GOT3 (cell line): ENCODE results near the gene ZSCAN25.
"Not testable (repeated sequence)": the region's sequence is repeated elsewhere in the genome, so short reads cannot be mapped to it uniquely, and the experiment has no call there.

Experiments
- DNase-seq: peaks from one replicate; lab custom pipeline; 2025; ENCODE audit warnings: mixed read lengths; lab: John Stamatoyannopoulos, UW

Gene ZSCAN25

DNA sequence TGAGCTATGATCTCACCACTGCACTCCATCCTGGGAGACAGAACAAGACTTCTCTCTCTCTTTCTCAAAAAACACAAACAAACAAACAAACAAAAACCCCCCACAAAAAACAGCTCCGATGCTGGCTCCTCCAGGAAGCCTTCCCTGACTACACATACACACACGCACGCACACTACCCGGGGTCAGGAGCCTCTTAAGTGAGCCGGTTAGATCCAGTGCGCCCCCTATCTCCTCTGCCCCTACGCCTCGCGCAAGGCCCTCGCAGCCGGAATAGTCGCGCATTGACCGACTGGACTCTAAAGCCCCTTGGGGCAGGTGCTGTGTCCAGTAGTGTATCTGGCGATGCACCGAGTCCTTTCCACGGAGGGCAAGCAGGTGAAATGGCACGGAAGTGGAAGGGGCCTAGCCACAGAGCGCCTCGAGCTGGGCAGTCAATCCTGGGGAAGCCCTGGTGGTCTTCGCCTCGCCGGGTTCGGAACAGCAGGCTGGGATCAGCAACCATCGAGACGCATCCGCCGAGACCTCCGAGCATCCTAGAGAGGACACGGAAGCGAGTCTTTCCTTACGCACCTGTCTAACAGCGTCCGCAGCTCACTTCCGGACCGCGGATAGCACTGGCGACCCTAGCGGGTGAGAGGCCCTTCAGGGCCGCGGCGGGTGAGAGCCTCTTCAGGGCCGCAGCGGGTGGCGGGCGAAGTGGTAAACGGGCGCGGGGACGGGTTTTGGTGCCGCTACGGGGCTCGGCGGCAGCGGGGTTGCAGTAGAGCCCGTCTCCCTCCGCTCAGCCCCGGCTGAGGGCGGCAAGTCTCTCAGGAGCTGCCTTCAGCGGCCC, at the start of gene ZSCAN25:
Gene ZSCAN25 (plus strand): TSS at position 588 of the 833 bp plus-strand sequence. CDS start 2,661 bp downstream, outside the sequence.
- peak; percentile 57 for DNase-seq

DNA sequence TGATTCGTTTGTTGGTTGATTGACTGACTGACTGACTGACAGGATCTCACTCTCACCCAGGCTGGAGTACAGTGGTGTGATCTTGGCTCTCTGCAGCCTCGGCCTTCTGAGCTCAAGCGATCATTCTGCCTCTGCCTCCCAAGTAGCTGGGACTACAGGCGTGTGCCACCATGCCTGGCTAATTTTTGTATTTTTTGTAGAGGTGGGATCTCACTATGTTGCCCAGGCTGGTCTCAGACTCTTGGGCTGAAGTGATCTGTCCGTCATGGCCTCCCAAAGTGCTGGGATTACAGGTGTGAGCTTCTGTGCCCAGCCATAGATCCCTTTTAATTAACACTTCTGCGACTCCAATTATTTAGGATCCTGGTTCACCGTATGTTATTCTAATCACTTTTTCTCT, 48.0 kb upstream of the ZSCAN25 start:
- DNase-seq: not testable (repeated sequence)

DNA sequence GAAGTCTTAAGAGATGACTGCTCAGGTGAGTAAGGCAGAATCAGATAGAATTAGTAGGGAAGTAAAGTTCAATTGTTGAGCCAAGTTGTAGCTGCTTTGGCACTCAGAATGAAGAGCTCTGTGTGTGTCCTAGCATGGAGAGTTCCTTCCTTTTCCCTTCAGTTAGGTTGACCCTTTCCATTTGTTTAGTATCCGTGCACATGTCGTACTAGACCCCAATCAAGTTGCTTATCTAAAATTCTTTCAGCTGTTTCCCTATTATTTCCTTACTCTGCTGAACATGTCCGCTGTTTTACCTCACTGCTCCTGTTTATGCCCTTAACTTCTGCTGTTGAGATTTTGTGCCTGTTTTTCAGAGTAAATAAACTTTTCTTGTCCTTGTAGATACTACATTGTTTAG, 45.0 kb upstream of the ZSCAN25 start:
- DNase-seq: no peak

DNA sequence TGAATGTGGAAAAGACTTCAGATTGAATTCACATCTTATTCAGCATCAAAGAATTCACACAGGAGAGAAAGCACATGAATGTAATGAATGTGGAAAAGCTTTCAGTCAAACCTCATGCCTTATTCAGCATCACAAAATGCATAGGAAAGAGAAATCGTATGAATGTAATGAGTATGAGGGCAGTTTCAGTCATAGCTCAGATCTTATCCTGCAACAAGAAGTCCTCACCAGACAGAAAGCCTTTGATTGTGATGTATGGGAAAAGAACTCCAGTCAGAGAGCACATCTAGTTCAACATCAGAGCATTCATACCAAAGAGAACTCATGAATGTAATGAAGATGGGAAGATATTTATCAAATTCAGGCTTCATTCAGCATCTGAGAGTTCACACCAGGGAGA, 43.5 kb upstream of the ZSCAN25 start:
- DNase-seq: no peak

DNA sequence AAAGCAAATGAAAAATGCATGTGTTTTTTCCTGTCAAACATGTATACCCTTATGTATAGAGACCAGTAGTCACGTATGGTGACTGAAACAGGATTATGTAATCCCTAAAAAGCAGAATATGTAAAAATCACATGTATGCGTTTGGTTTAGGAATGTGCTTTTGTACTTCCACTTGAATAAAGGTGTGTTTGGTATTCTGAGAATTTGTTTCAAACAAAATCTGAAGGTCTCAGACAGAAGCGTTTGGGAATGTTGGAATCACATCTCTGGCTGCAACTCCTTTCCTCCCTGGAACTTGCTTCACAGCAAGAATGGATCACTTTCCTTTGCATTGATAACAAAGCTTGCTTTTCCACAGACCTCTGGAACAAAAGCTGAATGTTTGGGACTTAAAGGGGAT, 40.5 kb upstream of the ZSCAN25 start:
- no peak for DNase-seq

DNA sequence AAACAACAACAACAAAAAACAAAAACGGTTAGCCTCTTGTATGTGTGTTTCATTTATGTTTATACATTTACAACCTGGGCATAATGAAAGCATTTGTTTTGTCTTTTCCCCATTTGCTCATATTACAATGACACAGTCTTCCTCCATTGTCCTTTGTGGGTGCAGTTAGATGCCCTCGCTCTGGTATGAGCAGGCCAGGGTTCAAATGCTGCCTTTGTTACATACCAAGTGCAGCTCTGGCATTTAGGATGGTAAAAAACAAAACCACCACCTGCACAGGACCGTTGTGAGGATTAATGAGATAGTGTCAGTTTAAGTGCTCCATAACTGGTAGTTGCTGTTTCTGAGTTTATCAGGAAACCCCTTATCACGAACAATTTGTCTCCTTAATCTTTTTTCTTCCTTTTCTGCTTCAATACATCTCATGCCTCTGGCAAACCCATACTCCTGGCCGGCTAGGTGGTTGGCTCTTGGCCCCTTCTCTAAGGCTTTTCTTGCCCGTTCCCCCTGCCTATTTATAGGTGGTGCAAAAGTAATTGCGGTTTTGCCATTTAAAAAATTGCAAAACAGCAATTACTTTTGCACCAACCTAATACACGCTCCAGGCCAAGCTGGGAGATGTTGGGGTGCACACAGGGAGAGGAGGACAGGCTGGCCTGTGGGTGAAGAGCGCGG, 37.3 kb upstream of the ZSCAN25 start:
- no peak for DNase-seq

DNA sequence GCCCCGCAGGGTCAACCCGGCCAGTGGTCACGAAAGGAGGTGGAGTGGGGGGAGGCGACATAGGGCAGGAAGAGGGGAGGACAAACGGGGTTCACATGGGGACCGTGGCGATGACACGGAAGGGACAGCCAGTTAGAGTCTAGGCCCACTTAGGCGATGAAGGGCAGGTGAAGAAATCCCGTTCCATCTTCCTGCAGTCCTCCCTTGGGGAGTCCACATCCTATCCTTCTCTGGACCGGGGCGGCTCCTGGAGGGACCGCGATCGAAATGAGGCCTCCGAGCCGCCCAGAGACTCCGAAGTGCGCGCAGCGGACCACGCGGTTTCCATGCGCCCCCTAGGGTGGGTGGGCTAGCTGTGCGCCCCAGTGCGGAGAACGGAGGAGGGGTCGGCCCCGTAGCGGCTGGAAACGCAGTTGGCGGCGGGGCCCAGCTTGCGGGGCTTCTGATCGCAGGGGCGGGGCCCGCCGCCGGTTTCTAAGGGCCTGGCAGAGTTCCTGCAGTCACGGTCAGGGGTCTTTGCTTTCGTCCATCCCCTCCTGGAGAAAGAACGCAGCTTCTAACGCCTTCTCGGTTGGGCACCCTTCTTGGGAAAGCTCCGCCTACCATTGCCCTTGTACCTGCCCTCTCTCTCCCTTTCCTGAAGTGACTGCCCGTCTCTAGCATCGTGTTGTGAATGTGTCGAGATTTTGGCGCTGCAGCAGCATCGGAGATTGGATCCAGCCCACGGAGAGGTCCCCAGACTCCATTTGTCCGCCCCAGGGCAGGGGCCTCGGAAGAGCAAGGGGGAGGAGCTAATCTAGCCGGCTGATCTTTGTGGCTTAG, 36.6 kb upstream of the ZSCAN25 start:
- DNase-seq: no peak

DNA sequence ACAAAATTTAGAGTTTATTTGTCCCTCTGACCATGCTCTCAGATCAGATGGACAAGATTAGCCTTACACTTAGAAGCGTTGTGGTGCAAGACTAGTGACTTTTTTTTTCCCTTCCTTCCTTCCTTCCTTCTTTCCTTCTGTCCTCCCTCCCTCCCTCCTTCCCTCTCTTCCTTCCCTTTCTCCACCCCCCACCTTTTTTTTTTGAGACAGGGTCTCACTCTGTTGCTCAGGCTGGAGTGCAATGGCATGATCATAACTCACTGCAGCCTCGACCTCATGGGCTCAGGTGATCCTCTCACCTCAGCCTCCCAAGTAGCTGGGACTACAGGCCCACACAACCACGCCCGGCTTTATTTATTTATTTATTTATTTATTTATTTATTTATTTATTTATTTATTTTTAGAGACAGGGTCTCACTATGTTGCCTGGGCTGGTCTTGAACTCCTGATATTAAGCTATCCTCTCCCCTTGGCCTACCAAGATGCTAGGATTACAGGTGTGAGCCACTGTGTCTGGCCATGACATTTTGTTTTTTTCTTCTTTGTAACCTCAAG, 35.9 kb upstream of the ZSCAN25 start:
- not testable (repeated sequence) for DNase-seq

DNA sequence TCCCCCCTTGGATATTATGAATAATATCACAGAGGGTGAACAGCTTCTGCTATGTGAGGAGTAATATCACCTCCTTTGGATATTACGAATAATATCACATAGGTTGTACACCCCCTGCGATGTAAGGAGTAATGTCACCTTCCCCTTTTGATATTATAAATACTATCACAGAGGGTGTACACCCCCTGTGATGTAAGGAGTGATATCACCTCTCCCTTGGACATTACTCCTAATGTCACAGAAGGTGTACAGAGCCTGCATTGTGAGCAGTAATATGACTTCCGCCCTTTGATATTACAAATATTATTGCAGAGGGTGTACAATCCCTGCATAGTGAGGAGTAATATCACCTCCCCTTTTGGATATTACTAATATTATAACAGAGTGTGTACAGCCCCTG, 27.9 kb upstream of the ZSCAN25 start:
- DNase-seq: no peak

DNA sequence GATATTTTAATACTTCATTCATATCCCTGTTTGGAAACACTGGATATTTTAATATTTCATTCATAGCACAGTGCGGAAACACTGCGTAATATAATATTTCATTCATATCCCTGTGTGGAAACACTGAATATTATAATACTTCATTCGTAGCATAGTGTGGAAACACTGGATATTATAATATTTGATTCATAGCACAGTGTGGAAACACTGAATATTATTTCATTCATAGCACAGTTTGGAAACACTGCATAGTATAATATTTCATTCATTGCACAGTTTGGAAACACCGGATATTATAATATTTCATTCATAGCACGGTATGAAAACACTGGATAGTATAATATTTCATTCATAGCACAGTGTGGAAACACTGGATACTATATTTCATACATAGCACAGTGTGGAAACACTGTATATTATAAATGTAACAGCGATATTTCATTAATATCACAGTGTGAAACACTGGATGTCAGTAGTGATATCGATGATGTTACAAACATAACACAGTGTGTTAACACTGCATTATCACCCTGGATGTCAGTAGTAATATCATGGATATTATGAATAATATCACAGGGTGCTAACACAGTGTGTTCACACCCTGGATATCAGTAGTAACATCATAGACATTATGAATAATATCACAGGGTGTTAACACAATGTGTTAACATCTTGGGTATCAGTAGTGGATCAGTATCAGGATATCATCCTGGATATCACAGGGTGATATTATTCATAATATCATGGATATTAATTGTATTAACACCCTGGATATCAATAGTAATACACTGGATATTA, 21.6 kb upstream of the ZSCAN25 start:
- DNase-seq: no peak

DNA sequence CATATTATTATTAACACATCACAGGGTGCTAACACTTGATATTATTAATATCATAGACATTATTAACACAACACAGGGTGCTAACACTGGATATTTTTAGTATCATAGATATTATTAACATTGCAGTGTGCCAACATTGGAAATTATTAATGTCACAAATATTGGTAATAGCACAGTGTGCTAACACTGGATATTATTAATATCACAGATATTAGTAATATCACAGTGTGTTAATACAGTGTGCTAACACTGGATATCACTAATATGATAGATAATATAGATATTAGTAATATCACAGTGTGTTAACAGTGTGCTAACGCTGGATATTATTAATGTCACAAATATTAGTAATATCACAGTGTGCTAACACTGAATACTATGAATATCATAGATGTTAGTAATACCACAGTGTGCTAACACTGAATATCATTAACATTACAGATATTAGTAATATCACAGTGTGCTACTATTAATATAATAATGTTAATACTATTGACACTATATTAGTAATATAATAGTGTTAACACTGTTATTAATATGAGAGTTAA, 20.3 kb upstream of the ZSCAN25 start:
- no peak for DNase-seq

DNA sequence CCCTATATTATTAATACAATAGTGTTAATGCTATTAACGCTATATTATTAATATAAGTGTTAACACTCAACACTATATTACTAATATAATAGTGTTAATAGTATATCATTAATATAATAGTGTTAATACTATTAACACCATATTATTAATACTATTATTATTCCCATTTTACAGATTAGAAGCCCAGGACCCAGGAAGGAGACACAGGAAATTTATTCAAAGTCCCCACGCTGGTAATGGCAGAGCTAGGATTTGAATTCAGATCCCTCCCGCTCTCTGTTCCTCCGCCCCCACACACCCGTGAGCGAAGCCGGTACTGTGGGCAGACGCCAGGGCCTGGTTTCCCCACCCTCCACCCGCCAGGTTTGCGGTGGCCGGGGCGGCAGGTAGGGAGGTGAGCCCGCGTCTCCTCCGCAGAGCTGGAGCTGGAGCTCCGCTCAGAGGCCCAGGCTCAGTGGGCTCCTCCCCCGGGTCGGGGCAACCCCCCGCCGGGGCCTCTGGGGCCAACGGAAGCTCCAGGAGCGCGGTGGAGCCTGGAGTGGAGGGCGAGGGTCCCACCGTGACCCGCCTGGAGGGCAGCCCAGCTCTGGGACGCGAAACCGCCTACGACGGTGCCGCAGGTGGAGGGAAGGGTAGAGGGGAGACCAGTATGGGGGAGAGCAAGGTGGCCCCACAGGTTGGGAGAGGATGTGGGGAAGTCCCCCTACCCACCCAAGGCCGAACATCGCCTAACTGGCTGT, 18.8 kb upstream of the ZSCAN25 start, which contains the start of gene TMEM225B:
Gene TMEM225B (plus strand): TSS at position 506 of the 740 bp plus-strand sequence. CDS start 6,122 bp downstream, outside the sequence.
- DNase-seq: no peak

DNA sequence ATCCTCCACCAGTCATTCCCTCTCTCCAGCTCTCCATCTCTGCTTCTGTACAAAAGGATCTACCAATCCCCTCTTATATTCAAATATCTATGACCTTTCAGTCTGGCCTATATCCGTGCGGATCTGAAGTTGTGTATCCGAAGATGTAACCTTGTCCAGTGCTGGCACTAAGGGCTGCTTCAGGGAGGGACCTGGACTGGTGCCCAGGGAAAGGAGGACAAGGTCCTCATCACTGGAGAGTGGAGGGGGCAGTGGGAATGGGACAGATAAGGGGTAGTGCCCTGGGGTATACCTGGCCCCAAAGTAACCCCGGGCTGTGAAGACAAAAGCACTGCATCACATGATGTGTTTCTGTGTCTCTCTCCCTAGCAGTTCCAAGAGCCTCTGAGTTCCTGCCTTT, 16.9 kb upstream of the ZSCAN25 start:
- DNase-seq: no peak

DNA sequence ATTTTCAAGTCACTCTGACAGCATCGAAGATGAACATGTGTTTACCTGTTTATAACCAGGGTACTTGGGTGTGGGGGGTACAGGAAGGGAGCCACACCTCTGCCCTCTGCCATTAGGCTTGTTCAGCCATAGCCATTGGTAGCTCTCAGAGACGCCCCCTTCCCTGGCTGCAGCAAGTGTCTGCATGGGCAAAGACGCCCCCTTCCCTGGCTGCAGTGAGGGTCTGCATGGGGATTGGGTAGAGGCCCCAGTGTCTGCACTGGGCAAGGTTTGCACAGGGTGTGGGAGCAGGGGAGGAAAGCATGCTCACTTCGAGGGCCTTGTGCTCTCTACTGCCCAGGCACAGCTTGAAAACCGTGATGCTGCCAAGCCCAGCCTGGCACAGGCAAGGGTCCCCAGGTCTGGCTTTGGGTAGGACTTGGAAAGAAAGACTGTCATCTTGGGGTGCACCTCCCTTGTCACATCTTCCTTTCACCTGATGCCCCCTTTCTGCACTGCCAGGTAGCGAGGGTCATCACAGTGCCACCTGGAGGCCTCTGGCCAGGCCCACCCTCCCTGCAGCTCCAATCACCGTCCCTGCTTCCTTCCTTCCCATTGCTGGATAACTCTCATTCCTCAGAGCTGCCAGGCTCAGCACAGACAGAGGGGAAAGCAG, 15.0 kb upstream of the ZSCAN25 start:
- no peak for DNase-seq

DNA sequence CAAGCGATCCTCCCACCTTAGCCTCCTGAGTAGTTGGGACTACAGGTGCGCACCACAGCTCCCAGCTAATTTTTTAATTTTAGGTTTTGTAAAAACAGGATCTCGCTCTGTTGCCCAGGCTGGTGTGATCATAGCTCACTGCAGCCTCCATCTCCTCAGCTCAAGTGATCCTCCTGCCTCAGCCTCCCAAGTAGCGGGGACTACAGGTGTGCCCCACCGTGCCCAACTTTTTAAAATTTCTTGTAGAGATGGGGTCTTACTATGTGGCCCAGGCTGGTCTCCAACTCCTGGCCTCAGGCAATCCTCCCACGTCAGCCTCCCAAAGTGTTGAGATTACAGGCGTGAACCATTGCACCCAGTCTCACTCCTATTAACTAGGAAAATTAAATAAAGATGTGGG, 11.2 kb upstream of the ZSCAN25 start:
- no peak for DNase-seq

DNA sequence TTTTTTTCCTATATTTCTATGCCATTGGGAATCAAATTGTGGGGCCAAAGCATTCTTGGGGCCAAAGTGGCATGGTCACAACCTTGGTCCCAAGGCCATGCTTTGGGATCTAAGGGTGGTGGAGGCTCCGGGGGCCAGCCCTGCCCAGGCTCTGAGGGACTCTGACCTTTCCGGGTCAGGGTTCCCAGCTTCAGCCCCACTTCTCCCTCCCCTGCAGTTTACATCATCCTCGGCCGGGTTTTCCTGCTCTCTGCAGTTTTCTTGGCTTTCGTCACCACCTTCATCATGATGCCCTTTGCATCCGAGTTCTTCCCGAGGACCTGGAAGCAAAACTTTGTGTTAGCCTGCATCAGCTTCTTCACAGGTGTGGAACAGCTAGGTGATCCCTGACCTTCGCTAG, 10.2 kb upstream of the ZSCAN25 start:
- no peak for DNase-seq

DNA sequence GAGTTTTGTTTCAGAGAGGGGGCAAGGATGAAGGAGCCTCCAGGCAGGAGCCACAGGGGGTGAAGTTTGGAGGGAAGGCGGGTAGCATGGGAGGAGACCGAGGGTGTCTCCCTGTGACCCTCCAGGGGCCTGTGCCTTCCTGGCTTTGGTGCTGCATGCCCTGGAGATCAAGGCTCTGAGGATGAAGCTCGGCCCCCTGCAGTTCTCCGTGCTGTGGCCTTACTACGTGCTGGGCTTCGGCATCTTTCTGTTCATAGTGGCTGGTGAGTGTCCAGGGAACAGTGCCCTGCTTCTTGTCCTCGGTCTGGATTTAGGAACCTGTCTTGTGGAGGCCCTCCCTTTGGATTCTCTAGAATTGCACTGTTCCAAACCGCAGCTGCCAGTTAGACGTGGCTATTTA, 9.2 kb upstream of the ZSCAN25 start:
- DNase-seq: no peak

DNA sequence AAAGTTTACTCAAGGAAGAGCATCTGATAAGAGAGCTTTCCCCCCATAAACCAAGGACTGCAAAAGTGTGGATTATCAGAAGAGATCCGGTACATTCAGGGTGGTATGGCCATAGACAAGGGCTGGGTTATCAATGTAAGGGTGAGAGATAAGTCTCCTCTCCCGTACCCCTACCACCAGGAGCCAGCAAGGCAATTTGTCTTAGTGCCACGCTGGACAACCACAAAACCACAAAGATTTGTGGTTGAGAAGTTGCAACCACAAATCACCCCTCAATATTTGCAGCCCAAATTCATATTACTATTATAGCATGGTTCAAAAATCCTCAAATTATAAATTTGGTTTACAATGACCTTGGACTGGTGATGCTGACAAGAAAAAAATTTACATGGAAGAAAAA, 2.3 kb upstream of the ZSCAN25 start:
- DNase-seq: no peak

DNA sequence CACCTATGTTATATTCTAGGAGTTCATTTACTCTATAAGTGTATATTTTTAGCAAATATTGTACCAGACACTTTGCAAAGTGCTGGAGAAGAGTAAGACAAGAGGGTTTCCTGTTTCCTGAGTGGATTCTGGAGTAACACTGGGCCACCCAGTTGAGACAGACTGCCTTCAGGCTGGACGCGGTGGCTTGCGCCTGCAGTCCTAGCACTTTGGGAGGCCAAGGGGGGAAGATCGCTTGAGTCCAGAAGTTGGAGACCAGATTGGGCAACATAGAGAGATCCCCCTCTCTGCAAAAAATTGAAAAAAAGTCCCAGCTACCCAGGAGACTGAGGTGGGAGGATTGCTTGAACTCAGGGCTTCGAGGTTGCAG, 772 bp upstream of the ZSCAN25 start:
- DNase-seq: no peak
